Thyroid gland (tissue), 4 donors: ENCODE results near the gene DOK7.

Experiments used
- CTCF ChIP-seq, 6 experiments: fragments of 200-600 bp in 3 of 6; fragments of 450-650 bp in 3 of 6; sonication (generic) in 3 of 6; IDR thresholded peaks; one replicate each; pipeline ENCODE4 v1.5.1; 2016 to 2019; ENCODE audit warnings: antibody characterized with exemption in 6 of 6, mild to moderate bottlenecking in 2 of 6, inconsistent platforms in 1 of 6, moderate library complexity in 1 of 6
- POLR2A ChIP-seq, 2 donors: fragments of 450-650 bp; IDR thresholded peaks; one replicate each; pipeline ENCODE4 v1.6.1; 2017; ENCODE audit warnings: antibody characterized with exemption in 2 of 2, mild to moderate bottlenecking in 2 of 2, moderate library complexity in 1 of 2

GRCh38 chr4:3461515-3462291 is 1.4 kb upstream of the DOK7 start:
- TF ChIP-seq POLR2A (IDR thresholded peaks at IDR 0.05) (no peak), CTCF (IDR thresholded peaks at IDR 0.05) (no peak)
